GM12875 (cell line): Measurements from ENCODE around the gene METTL9.
A peak's percentile ranks its signal among the peaks of the same experiment; 100 is the strongest.

ENCODE experiments used
- H3K4me3 ChIP-seq: one replicate; pipeline ENCODE4 v1.5.1; 2011; ENCODE audit warnings: low read depth, low read length, control low read depth
- TF ChIP-seq, protein P1 (sequence below): IDR thresholded peaks from 2 replicates; pipeline ENCODE4 v1.5.1; 2011; ENCODE audit warnings: low read depth, mild to moderate bottlenecking, control low read depth, inconsistent platforms, low read length, moderate library complexity, borderline replicate concordance; ENCODE audit not compliant: insufficient read depth

Gene METTL9

DNA sequence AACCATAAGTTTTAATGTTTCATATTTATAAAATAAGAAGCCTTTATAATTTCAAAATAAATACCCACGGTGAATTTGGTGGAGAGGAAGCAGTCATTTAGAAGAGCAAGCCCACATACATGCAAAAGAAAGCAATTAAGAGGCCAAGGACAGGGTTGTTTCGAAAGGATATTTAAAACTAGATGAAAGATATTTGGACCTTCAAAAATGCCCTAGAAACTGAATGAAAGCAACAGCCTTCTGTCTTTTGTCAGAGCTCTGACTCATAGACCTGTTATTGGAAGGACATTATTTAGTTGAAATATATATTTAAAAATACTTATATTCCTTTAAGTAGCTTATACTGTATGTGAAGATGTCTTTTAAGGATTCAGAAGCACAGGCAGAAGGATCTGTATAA is 8.6 kb upstream of the METTL9 start:
- H3K4me3 ChIP-seq, result no peak overlapping the region
- TF ChIP-seq, protein P1, sequence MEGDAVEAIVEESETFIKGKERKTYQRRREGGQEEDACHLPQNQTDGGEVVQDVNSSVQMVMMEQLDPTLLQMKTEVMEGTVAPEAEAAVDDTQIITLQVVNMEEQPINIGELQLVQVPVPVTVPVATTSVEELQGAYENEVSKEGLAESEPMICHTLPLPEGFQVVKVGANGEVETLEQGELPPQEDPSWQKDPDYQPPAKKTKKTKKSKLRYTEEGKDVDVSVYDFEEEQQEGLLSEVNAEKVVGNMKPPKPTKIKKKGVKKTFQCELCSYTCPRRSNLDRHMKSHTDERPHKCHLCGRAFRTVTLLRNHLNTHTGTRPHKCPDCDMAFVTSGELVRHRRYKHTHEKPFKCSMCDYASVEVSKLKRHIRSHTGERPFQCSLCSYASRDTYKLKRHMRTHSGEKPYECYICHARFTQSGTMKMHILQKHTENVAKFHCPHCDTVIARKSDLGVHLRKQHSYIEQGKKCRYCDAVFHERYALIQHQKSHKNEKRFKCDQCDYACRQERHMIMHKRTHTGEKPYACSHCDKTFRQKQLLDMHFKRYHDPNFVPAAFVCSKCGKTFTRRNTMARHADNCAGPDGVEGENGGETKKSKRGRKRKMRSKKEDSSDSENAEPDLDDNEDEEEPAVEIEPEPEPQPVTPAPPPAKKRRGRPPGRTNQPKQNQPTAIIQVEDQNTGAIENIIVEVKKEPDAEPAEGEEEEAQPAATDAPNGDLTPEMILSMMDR, result no peak

DNA sequence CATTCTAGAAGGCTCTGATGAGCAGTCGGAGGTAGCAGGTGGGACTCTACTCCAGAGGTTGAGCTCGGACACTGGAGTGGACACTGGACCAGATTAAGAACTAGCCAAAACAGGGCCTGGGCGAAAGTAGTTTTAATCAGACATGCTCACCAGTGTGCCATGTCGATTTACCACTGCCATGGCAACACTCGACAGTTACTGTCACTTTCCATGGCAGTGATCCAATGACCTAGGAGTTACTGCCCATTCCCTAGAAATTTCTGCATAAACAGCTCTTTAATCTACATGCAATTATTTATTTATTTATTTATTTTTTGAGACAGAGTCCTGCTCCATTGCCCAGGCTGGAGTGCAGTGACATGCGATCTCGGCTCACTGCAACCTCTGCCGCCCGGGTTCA is 7.2 kb upstream of the METTL9 start:
- H3K4me3 ChIP-seq, result no peak overlapping the region
- TF ChIP-seq, protein P1, result no peak

- no peak overlapping the region for H3K4me3 ChIP-seq
- TF ChIP-seq, protein P1, result no peak
Observed at GRCh38 chr16:21593530-21594289, 5.7 kb upstream of the METTL9 start.

DNA sequence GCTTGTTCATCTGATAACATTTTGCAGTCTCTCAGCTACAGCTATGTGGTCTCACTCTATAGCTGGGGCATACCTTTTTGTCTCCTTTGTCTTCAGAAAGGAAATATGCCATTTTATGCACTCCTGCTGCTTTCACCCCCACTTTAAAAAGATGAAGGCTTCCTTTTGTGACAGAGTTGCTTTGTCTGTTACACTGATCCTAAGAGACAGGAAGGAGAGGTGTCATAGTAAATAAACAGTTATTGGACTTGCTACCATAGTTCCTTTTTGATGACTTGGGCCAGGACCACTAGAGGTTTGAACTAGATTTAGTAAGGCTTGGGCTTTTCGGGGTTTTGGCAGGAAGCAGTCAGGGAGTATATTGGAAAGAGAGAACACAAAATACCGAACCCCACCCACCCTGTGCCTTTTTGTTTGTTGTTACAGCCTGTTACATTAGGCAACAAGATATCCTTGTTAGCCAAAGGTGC is 1.8 kb upstream of the METTL9 start:
- H3K4me3 ChIP-seq, result no peak overlapping the region
- TF ChIP-seq, protein P1, result no peak

DNA sequence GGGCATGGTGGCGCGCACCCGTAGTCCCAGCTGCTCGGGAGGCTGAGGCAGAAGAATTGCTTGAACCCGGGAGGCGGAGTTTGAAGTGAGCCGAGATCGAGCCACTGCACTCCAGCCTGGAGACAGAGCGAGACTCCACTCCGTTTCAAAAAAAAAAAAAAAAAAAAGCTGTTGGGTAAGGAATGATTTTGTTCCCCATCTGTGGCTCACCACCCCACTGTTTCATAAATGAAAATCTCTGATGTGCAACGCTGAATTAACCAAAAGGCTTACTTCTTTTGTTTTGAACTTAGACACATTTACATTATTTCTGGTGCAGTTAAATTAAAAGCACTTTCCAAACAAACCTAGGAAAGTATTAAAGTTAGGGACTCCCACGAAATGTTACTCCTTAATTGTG is 1.2 kb upstream of the METTL9 start:
- TF ChIP-seq, protein P1, result no peak
- no peak overlapping the region for H3K4me3 ChIP-seq

GRCh38 chr16:21598701-21599121 is 666 bp upstream of the METTL9 start:
- H3K4me3 ChIP-seq, result peak overlapping the region; percentile 65
- TF ChIP-seq, protein P1, result no peak
